ENCODE measurements around the gene ZNF586.
"Not testable (repeated sequence)": the region's sequence is repeated elsewhere in the genome, so short reads cannot be mapped to it uniquely, and the experiment has no call there.

ZNF586 gene

DNA sequence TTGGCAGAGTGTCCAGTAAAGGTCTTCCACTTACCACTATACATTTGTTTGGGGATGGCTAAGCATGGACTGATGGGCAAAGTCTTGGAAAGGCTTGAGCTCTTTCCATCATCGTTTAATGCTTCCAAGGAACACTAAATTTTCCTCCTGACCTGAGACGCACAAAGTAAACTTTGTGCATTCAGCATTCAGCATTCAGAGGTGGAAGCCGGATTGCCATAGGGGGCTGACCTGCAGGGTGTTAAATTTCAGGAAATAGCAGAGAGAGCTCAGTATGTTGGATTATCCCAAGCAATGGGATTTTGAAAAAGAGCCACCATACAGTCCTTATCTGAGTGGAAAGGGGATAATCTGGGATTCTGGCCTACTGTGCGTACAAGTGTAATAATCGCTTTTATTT is 31.2 kb downstream of the ZNF586 start:
- DNase-seq: no peak

DNA sequence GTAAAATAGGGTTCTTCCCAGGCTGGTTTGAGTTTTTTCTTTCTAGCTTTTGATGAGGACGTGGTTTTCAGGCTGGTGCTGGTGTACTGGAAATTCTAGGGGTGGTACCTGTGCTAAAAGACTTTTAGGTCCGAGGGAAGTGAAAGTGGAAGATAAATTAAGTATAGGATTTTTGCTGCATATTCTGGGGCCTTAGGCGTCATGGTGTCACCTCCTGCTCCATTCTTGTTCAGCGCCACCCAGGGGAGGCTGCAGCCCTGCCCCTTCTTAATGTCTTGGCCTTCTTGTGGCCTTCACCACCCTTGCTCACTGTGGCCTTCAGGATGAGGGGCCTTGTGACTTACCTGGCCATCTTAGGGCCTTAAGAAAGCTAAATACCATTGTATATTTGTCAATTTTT is 32.8 kb downstream of the ZNF586 start:
- no peak for DNase-seq

DNA sequence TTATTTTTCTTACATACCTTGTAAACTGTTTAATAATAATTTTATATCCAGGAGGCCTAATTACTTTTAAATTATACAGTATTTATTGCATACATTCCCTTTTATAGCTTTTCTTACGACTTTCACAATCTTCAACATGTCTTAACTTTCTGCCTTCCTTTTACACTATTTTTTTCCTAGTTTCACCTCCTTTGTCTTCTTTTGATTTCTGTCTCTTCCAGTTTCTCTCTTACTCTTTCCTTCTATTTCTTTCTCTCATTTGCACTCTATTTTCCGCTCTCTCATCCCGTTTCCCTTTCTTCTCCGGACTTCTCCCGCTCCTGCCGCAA is 33.8 kb downstream of the ZNF586 start:
- no peak for DNase-seq

DNA sequence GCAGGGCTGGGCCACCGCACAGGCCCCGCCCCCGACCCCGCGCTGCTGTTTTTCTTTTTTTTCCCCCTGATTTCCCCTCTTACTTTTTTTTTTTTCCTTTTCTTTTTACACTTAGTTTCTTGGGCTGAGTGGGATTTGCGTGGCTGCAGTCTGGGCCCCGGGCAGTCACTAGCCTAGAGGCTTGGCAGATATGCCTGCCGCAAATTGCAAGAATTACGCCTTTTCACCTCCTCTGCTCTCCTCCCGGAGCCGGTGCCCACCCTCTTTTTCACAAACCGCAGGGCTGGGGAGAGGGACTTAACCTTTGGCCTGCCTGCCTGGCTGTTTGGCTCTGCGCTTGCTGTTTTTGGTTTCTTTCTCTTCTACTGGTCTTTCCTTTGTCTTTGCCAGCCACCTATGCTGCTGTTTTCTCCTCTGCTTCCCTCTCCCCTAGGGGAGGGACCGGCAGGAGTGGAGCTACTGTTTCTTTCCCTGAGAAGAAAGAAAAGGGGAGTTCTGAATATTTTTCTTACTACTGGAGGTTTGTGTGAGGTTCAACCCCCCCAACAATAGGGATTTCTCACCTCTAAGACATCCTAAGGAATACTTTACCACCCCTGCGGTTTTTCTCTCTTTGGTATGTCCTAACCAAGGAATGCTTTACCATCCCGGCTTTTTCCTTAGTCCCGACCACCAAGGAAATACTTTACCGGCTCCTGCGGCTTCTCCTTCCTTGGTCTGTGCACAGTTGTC is 34.3 kb downstream of the ZNF586 start:
- DNase-seq: no peak

DNA sequence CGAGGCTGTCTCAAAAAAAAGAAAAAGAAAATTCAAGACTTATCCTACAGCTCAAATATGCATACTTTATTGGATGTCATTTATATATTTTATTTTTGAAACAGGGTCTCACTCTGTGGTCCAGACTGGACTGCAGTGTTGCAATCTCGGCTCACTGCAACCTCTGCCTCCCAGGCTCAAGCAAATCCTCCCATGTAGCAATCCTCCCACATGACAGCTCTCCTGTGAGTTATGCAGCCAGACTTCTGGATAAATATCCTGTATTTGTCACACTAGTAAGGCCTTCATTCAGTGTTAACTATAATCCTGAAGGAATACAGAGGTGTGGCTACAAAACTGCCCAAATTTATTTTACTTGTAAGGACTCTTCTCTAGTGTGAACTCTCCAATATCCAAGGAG is 38.1 kb downstream of the ZNF586 start:
- no peak for DNase-seq

DNA sequence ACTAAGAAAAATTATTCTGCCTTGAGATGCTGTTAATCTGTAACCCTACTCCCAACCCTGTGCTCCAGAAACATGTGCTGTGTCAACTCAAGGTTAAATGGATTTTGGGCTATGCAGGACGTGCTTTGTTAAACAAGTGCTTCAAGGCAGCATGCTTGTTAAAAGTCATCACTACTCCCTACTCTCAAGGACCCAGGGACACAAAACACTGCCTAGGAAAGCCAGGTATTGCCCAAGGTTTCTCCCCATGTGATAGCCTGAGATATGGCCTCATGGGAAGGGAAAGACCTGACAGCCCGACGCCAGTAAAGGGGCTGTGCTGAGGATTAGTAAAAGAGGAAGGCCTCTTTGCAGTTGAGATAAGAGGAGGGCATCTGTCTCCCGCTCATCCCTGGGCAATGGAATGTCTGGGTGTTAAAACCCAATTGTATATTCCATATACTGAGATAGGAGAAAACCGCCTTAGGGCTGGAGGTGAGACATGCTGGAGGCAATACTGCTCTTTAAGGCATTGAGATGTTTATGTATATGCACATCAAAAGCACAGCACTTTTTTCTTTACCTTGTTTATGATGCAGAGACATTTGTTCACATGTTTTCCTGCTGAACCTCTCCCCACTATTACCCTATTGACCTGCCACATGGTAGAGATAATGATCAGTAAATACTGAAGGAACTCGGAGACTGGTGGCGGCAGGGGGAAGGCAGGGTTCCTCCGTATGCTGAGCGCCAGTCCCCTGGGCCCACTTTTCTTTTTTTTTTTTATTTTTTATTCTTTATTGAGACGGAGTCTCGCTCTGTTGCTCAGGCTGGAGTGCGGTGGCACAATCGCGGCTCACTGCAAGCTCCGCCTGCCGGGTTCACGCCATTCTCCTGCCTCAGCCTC is 41.2 kb downstream of the ZNF586 start:
- DNase-seq: peak in 1 of 2 experiments; percentile 54

DNA sequence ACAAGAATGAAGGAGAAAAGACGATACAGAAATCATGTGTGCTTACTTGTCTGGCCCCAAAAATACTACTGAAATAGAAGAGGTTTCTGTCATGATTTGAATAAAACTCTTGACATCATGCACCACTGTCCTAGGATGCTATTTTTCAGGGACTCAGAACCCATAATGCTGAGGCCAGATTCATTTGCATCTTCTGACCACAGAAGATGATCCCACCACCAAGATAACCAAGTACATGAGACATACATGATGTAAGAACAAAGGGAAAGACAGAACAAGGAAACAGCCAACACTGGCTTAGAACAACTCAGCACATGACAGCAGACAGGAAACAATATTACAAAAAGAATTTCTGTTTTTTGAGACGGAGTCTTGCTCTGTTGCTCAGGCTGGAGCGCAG is 42.8 kb downstream of the ZNF586 start:
- peak; percentile 23 to 38 for DNase-seq

DNA sequence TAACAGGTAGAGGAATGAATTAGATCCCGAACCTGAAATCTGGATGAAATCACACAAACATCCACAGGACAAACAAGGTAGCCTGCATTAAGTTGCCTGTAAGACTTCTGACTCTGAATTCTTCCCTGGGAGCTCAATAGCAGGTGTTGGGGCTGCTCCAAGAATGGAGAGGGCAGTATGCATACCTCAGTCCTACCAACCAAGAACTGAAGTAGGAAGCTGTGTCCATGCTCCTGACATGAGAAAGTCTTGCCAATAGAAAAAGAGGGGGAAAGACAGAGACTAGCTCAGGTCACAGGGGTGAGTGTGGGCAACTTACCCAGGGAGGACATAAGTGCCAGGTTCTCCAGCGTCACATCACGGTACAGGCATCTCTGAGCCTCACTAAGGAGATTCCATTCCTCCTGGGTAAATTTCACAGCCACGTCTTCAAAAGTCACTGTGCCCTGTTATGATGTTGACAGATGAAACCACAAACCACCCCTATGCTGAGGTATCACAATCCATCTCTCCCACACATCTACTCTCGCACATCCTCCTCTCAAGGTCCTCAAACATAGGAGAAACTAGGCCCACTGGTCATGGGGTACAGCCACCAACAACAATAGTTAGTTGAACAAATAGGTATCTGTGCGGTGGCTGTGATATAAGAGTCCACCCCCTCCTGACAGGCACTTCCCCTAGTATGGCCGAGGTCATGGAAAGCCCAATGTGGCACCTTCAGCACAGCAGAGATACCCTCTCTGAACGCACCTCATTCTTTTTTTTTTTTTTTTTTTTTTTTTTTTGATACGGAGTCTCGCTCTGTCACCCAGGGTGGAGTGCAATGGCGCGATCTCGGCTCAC is 43.7 kb downstream of the ZNF586 start:
- not testable (repeated sequence) for DNase-seq

DNA sequence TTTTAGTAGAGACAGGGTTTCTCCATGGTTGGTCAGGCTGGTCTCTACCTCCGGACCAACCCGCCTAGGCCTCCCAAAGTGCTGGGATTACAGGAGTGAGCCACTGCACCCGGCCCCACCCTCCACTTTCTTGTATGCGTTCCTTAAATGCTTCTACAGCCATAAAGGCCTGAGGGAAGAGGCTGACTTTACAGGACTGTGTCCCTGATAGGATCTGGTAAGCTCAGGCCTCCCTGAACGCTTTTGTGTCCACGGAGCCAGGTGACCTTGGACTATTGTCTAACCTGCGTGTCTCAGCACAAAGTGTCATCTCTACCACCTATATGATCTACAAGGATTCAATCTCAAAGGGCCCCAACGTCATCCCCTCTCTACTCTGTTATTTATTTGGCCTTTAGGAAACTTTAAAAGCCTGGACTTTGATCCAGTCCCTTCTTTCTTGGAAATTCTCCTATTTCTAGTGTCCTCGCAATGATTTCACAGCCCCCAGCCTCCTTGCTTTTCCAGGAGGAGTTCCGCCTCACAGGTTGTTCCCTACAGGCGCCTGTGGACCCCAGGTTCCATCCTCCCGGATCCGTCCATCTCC is 44.5 kb downstream of the ZNF586 start:
- DNase-seq: peak in 1 of 2 experiments; percentile 30

DNA sequence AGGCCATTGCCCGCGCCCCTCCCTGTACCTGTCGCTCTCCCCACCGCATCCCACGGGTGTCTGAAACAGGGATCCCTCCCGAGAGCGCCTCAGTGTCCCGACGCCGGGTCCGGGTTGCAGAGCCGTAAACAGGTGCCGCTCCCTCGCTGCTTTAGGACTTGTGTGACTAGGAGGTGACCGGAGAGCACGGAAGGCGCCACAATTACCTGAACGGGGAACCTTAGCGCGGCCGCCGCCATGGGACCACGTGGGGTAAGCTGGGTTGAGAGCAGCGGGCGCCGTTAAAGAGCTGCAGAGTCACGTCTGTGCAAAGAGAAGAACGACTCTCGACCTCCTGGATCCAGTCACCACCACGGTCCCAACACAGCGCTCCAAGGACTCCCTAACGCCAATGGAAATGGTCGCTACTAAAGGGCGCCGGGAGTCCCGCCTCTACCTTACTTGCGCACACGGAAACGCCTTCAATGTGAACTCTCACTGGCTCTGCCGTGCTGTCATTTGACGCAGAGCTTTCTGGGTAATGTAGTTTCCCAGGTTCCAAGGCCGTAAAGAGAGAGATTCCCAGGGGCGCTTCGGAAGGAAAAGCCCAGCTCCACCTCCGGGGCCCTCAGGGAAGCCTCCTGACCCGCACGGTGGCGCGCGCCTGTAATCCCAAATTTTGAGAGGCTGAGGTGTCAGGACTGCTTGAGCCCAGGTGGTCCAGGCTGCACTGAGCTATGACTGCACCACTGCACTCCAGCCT is 45.2 kb downstream of the ZNF586 start, which contains the start of gene ZNF552:
TSS of gene ZNF552 (minus strand) at position 409 of the 742 bp plus-strand sequence. CDS start at position 239, 170 bp downstream.
- peak; percentile 91 to 96 for DNase-seq

DNA sequence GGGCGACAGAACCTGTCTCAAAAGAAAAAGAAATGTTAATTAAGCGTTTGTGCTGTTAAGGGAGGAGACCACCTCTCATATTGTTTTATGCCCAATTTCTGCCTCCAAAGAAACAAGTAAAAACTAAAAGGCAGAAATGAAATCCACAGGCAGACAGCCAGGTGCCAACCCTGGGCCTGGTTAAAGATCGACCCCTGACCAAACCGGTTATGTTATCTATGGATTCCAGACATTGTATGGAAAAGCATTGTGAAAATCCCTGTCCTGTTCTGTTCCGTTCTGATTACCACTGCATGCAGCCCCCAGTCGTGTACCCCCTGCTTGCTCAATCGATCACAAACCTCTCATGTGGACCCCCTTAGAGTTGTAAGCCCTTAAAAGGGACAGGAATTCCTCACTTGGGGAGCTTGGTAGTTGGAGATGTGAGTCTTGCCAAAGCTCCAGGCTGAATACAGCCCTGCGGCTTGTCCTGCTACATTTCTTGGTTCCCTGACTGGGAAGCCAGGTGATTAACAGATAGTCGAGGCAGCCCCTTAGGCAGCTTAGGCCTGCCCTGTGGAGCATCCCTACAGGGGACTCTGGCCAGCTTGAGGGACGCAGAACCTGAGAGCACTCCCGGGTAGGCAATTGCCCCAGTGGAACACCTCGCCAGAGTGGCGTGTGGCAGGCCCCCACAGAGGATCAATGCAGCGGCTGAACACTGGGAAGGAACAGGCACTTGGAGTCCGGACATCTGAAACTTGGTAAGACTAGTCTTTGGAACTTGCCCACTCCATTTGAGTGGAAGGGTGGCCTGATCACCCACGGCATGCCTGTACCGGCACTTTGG is 46.0 kb downstream of the ZNF586 start:
- no peak for DNase-seq

DNA sequence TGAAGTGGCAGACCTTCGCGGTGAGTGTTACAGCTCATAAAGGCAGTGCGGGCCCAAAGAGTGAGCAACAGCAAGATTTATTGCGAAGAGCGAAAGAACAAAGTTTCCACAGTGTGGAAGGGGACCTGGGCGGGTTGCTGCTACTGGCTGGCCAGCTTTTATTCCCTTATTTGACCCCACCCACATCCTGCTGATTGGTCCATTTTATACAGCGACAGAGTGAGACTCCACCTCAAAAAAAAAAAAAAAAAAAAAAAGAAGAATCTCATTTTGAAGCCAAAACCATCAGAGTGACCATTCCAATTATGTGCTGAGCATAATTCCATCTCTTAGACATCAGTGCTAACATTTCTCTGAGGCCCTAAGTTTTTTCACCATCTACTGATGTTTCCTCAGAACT is 47.2 kb downstream of the ZNF586 start:
- no peak for DNase-seq

DNA sequence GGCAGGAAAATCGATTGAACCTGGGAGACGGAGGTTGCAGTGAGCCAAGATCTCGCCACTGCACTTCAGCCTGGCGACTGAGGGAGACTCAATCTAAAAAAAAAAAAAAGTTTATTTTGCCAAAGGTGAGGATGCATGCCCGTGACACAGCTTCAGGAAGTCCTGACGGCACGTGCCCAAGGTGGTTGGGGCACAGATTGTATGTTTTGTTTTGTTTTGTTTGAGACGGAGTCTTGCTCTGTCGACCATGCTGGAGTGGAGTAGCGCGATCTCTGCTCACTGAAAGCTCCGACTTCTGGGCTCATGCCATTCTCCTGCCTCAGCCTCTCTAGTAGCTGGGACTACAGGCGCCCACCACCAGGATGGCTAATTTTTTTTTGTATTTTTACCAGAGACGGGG is 48.5 kb downstream of the ZNF586 start:
- DNase-seq: no peak

DNA sequence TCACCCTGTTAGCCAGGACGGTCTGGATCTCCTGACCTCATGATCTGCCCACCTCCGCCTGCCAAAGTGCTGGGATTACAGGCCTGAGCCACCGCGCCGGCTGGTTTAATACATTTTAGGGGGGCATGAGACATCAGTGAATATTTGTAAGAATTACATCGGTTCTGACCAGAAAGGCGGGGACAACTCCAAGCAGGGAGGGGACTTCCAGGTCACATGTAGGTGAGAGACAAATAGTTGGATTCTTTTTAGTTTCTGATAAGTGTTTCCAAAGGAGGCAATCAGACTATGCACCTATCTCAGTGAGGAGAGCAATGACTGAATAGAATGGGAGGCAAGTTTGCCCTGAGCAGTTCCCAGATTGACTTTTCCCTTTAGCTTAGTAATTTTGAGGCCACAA is 48.9 kb downstream of the ZNF586 start:
- DNase-seq: no peak

DNA sequence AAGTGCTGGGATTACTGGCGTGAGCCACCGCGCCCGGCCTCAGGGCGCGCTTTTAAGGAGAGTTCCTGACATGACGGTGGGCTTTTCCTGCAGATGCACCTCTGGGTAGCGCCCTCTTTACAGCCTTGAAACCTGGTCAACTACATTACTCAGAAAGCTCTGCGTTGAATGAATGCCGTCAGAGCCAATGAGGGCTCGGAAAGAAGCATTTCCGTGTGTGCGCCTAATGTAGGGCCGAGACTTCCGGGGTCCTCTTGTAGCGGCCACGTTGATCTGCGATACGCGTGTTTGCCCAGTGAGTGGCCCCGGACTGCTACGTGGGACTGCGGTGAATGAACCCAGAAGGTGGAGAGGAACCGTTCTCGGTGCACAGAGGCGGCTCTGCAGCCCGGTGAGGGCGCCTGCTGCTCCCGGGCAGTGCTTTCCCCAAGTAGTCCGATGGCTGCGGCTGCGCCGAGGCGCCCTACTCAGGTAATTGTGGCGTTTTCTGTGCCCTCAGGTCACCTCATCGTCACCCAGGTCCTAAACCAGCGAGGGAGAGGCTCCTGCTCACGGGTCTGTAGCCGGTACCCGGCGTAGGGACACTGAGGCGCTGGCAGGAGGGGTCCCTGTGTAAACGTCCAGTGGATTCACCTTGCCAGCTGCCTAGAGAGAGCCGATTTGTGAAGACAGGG is 50.1 kb downstream of the ZNF586 start:
- DNase-seq: peak; percentile 89 to 94

DNA sequence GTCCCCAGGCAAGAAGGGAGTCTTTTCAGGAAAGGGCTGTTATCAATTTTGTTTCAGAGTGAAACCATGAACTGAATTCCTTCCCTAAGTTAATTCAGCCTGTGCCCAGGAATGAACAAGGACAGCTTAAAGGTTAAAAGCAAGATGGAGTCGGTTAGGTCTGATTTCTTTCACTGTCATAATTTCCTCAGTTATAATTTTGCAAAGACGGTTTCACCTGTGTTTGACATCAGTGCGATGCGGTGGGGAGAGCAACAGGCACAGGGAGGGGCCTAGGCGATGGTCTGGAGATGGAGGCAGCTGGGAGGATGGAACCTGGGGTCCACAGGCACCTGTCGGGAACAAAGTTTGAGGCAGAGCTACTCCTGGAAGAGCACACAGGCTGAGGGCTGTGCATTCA is 51.1 kb downstream of the ZNF586 start:
- DNase-seq: no peak

DNA sequence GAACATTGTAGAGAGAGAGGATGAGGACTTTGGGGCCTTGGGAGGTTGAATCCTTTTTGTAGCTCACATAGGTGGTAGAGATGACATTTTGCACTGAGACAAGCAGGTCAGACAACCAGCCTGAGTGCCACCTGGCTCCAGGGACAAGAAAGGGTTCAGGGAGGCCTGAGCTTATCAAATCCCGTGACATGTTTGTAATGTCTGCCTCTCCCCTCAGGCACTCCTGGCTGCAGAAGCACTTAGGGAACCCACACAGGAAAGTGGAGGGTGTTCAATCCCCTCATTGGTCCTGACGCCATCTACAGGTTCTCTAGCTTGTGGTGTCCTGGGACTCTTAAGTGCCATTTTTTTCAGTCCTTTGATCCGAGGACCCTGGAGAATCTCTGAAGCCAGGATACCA is 51.6 kb downstream of the ZNF586 start:
- DNase-seq: not testable (repeated sequence)

DNA sequence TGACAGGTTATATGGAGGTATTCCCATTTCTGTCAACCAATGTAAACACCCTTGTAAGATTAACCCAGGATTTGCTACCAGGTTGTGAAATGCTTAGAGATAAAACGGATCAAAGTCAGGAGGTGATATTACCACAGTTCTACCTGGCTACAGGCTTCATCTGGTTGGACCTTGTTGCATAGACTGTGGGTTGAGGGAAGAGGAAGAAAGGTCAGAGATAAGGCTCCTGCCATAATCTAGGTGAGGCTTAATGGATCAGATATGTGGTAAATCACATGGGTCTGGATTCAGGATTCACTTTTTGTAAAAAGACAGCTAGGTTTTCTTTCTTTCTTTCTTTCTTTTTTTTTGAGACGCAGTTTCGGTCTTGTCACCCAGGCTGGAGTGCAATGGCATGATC is 52.0 kb downstream of the ZNF586 start:
- DNase-seq: not testable (repeated sequence)

DNA sequence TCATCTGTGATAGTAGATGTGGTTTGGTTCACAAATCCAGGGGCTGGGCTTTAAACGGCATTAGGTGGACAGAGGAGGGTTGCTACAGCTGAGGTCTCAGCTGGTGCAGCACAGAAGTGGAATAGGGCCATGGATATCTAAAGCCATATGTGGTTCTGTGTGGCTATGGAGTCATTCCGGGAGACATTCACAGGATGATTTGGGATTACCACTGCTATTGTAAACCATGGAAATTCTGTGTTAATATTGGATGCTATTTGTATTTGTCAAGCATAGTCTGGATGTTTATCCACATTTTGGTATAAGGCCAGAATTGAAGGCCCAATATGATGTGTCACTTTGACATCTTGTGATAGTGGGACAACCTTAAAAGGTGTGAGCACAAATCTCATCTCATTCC is 53.7 kb downstream of the ZNF586 start:
- not testable (repeated sequence) for DNase-seq

DNA sequence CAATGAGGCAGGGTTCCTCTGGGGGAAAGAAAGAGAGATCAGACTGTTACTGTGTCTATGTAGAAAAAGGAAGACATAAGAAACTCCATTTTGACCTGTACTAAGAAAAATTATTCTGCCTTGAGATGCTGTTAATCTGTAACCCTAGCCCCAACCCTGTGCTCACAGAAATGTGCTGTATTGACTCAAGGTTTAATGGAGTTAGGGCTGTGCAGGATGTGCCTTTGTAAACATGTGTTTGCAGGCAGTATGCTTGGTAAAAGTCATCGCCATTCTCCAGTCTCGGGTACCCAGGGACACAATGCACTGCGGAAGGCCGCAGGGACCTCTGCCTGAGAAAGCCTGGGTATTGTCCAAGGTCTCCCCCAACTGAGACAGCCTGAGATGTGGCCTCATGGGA is 54.1 kb downstream of the ZNF586 start:
- not testable (repeated sequence) for DNase-seq

DNA sequence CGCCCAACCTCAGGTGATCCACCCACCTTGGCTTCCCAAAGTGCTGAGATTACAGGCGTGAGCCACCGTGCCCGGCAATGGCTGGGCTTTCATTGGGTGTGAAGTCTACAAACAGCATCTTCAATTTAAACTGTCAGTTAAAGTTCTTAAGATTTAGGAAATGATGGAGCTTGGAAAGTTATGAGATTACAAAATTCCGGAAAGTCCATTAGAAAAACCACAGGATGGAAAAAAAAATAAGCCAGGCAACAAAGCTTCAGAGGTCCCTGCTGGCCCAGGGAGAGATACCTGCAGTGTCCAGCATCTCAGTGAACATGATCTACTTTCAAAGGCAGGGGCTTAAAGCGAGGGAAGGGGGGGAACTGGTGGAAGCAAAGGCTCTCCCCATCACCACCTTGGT is 56.0 kb downstream of the ZNF586 start:
- no peak for DNase-seq

Data from NCI-H526 (cell line).